ENCODE data around the gene ETHE1.

Gene ETHE1

DNA sequence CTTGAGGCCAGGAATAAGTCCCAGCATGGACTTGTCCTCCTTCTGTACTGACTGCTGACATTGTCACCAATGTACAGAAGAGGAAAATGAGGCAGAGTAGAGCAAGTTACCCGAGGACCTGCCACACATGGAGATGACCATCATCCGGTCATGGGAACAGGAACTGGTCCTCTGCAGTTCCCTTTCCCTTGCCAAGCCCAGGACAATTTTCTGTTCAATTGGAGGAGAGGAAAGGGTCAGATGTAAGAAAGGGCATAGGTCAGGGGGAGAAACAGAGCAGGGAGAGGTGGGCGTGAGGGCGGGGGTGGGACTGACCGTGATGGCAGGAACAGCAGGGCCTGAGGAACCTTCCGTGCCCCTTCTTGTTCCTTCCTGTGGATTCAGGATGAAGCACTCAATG is 41.0 kb downstream of the ETHE1 start:
- no peak for DNase-seq (ENCODE audit: low spot score)
- in situ Hi-C loops (cut with MboI; ENCODE audit: low sequenced_read_pairs, unreplicated experiment), result no loop called here
- TF ChIP-seq, protein P1, sequence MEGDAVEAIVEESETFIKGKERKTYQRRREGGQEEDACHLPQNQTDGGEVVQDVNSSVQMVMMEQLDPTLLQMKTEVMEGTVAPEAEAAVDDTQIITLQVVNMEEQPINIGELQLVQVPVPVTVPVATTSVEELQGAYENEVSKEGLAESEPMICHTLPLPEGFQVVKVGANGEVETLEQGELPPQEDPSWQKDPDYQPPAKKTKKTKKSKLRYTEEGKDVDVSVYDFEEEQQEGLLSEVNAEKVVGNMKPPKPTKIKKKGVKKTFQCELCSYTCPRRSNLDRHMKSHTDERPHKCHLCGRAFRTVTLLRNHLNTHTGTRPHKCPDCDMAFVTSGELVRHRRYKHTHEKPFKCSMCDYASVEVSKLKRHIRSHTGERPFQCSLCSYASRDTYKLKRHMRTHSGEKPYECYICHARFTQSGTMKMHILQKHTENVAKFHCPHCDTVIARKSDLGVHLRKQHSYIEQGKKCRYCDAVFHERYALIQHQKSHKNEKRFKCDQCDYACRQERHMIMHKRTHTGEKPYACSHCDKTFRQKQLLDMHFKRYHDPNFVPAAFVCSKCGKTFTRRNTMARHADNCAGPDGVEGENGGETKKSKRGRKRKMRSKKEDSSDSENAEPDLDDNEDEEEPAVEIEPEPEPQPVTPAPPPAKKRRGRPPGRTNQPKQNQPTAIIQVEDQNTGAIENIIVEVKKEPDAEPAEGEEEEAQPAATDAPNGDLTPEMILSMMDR (IDR thresholded peaks at IDR 0.05; ENCODE audit: borderline replicate concordance, control extremely low read depth, extremely low read depth, insufficient read depth, missing control alignments), result no peak

DNA sequence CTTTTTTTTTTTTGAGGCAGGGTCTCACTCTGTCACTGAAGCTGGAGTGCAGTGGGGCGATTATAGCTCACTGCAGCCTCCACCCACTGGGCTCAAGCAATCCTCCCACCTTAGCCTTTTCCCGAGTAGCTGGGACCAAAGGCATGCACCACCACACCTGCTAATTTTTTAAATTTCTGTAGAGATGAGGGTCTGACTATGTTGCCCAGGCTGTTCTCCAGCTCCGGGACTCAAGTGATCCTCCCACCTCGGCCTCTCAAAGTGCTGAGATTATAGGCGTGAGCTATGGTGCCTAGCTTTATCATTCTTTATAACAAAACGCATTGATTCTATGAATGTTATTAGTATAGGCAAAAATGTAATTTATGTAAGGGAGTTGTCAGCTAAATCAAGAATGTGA is 43.7 kb downstream of the ETHE1 start:
- no peak for DNase-seq (ENCODE audit: low spot score)
- in situ Hi-C loops (cut with MboI; ENCODE audit: low sequenced_read_pairs, unreplicated experiment), result no loop called here
- TF ChIP-seq, protein P1 (IDR thresholded peaks at IDR 0.05; ENCODE audit: borderline replicate concordance, control extremely low read depth, extremely low read depth, insufficient read depth, missing control alignments), result no peak

DNA sequence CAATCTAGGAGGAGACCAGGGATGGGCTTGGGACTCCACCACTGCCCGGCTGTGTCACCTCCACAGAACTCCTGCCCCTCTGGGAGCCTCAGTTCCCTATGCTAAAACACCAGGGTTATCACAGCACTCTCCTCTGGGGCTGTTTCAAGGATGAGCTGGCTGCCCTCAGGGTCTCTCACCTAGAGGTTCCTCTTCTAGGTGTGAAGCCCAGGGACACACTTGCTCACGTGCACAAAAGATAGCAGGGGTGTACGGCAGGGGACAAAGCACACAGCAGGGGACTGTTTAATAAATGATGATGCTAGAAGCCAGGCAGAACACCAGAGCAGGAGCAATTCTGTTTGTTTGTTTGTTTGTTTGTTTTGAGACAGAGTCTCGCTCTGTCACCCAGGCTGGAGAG is 44.8 kb downstream of the ETHE1 start:
- DNase-seq (ENCODE audit: low spot score), result no peak
- TF ChIP-seq, protein P1 (IDR thresholded peaks at IDR 0.05; ENCODE audit: borderline replicate concordance, control extremely low read depth, extremely low read depth, insufficient read depth, missing control alignments), result no peak
- in situ Hi-C loops (cut with MboI; ENCODE audit: low sequenced_read_pairs, unreplicated experiment), result no loop called here

DNA sequence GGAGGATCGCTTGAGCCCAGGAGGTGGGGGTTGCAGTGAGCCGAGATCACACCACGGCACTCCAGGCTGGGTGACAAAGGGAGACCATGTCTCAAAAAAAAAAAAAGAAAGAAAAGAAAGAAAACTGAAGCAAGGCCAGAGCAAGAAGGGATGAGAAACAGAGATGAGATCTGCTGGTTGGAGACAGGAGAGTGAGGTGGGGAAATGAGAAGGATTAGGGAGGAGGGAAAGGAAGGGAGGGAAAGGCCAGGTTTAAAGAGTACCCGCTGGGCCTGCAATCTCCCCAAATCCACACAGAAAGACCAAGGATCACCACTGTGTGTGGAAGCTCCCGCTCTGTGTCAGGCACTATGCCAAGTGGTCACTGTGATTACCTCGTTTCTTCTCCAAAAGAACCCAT is 45.3 kb downstream of the ETHE1 start:
- TF ChIP-seq, protein P1 (IDR thresholded peaks at IDR 0.05; ENCODE audit: borderline replicate concordance, control extremely low read depth, extremely low read depth, insufficient read depth, missing control alignments), result no peak
- in situ Hi-C loops (cut with MboI; ENCODE audit: low sequenced_read_pairs, unreplicated experiment), result no loop called here
- no peak for DNase-seq (ENCODE audit: low spot score)

DNA sequence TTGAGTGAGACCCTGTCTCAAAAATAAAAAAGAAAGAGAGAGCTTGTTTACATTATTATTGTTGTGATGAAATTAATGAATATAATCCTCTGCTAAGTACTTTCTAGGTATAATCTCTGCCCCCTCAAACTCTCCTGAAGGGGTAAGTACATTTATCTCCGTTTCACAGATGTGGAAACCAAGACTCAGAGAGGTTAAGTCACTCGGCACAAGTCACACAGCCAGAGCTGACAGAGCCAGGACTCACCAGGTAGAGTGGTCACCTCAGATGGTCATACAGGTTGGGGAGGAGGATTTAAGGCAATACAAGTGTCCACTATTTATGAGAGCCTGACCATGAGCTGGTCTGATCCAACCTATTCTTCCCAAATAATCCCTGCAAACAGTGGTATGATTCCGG is 46.4 kb downstream of the ETHE1 start:
- TF ChIP-seq, protein P1 (IDR thresholded peaks at IDR 0.05; ENCODE audit: borderline replicate concordance, control extremely low read depth, extremely low read depth, insufficient read depth, missing control alignments), result no peak
- in situ Hi-C loops (cut with MboI; ENCODE audit: low sequenced_read_pairs, unreplicated experiment), result no loop called here
- DNase-seq (ENCODE audit: low spot score), result no peak

- no peak for DNase-seq (ENCODE audit: low spot score)
- TF ChIP-seq, protein P1 (IDR thresholded peaks at IDR 0.05; ENCODE audit: borderline replicate concordance, control extremely low read depth, extremely low read depth, insufficient read depth, missing control alignments), result no peak
- in situ Hi-C loops (cut with MboI; ENCODE audit: low sequenced_read_pairs, unreplicated experiment), result no loop called here
These were observed 46.9 kb downstream of the ETHE1 start for GRCh38 chr19:43479961-43480561.

All from GM13976 (cell line).